Measurements from ENCODE around the gene ZNF652. TPM values are rescaled to one million over a fixed set of nuclear protein-coding genes. Genes with fewer than 3 reads are reported as not detected.

Gene ZNF652
- total RNA-seq, 5 donors from 2014 or later (not counting 1 experiment from before 2014, with no cell fraction given) = 51.0 to 61.0 (median 57.1) TPM

GRCh38 chr17:49388290-49388640, 26.2 kb upstream of the ZNF652 start:
- Histone ChIP-seq H3K27ac (ENCODE audit: low read length) (peak overlapping the region; percentile 72), H3K27me3 (replicated peaks in 1 of 2; ENCODE audit: control insufficient read depth in 2 of 2, extremely low read depth in 1 of 2, insufficient read depth in 2 of 2, low read length in 1 of 2) (no peaks in the 10 kb centered on the region), H3K4me3 (ENCODE audit: control insufficient read depth in 1 of 2, extremely low read depth in 1 of 2, low read length in 1 of 2) (peak overlapping the region; percentile 0 to 2), H3K9me3 (no peaks in the 10 kb centered on the region), H3K4me1 (ENCODE audit: control insufficient read depth in 1 of 2, extremely low read depth in 1 of 2, insufficient read depth in 2 of 2, low read length in 2 of 2) (peaks cover 32 to 50% of the 10 kb centered on the region in 2 experiments), H3K36me3 (ENCODE audit: control insufficient read depth in 2 of 2, extremely low read depth in 1 of 2, insufficient read depth in 1 of 2, low read length in 1 of 2) (no peaks in the 10 kb centered on the region)
- DNase-seq (peak in 27 of 35 experiments; percentile 12 to 70 (median 31)), ATAC-seq (replicated peaks in 1 of 4) (peak; percentile 80 to 93 (median 86))
- ChIA-PET POLR2A (interaction anchor here in 1 of 2 donors (0.6 to 0.9 kb wide), 2 partner anchors 26 to 49 kb away, joined by 3 to 7 read pairs; partner anchors contain the start of gene ZNF652), CTCF (interaction anchor here (0.8 to 1.8 kb wide), 6 partner anchors 11 to 73 kb away, joined by 3 to 7 read pairs (median 3); no protein-coding TSS in a partner anchor)
- no peaks in the 10 kb centered on the region for H3K27me3 Mint-ChIP-seq
- H3K4me3 Mint-ChIP-seq = peak overlapping the region; percentile 59 to 63 (median 62)
- H3K36me3 Mint-ChIP-seq = no peaks in the 10 kb centered on the region
- H3K9me3 Mint-ChIP-seq = no peaks in the 10 kb centered on the region
- WGBS (ENCODE audit: insufficient coverage) = 6% methylated on average over 2 of the region's 6 CpGs
- peaks cover 47 to 55% (median 52%) of the 10 kb centered on the region in 3 donors for H3K4me1 Mint-ChIP-seq
- H3K27ac Mint-ChIP-seq = peak overlapping the region; percentile 95 to 97

GRCh38 chr17:49387498-49388289, 25.6 kb upstream of the ZNF652 start:
- H3K27me3 ChIP-seq (replicated peaks in 1 of 2; ENCODE audit: control insufficient read depth in 2 of 2, extremely low read depth in 1 of 2, insufficient read depth in 2 of 2, low read length in 1 of 2) = no peaks in the 10 kb centered on the region
- H3K4me3 ChIP-seq (ENCODE audit: control insufficient read depth in 1 of 2, extremely low read depth in 1 of 2, low read length in 1 of 2) = peak overlapping the region; percentile 0 to 2
- ChIA-PET POLR2A (interaction anchor here (0.5 to 0.6 kb wide), 2 partner anchors 26 to 49 kb away, joined by 3 to 7 read pairs; no protein-coding TSS in a partner anchor), CTCF (interaction anchor here (0.9 to 1.8 kb wide), 5 partner anchors 11 to 72 kb away, joined by 3 to 7 read pairs (median 3); no protein-coding TSS in a partner anchor)
- no peaks in the 10 kb centered on the region for H3K36me3 ChIP-seq (ENCODE audit: control insufficient read depth in 2 of 2, extremely low read depth in 1 of 2, insufficient read depth in 1 of 2, low read length in 1 of 2)
- Mint-ChIP-seq H3K36me3 (no peaks in the 10 kb centered on the region), H3K4me1 (peaks cover 47 to 54% (median 52%) of the 10 kb centered on the region in 3 donors), H3K27ac (peak overlapping the region; percentile 95 to 97), H3K4me3 (peak overlapping the region; percentile 59 to 63 (median 62)), H3K27me3 (no peaks in the 10 kb centered on the region), H3K9me3 (no peaks in the 10 kb centered on the region)
- peaks cover 32 to 50% of the 10 kb centered on the region in 2 experiments for H3K4me1 ChIP-seq (ENCODE audit: control insufficient read depth in 1 of 2, extremely low read depth in 1 of 2, insufficient read depth in 2 of 2, low read length in 2 of 2)
- peak overlapping the region; percentile 72 for H3K27ac ChIP-seq (ENCODE audit: low read length)
- no peaks in the 10 kb centered on the region for H3K9me3 ChIP-seq
- ATAC-seq (replicated peaks in 1 of 4) = peak in 3 of 4 experiments; percentile 25 to 41 (median 27)
- DNase-seq = peak in 6 of 35 experiments; percentile 3 to 56 (median 16)
- WGBS (ENCODE audit: insufficient coverage) = 26% methylated on average over 6 of the region's 11 CpGs

- Mint-ChIP-seq H3K36me3 (no peaks in the 10 kb centered on the region), H3K9me3 (no peaks in the 10 kb centered on the region), H3K4me3 (no peak overlapping the region), H3K27ac (no peak overlapping the region), H3K4me1 (peaks cover 44 to 52% (median 49%) of the 10 kb centered on the region in 3 donors), H3K27me3 (no peaks in the 10 kb centered on the region)
- Histone ChIP-seq H3K36me3 (ENCODE audit: control insufficient read depth in 2 of 2, extremely low read depth in 1 of 2, insufficient read depth in 1 of 2, low read length in 1 of 2) (no peaks in the 10 kb centered on the region), H3K27ac (ENCODE audit: low read length) (no peak overlapping the region), H3K9me3 (no peaks in the 10 kb centered on the region), H3K4me3 (ENCODE audit: control insufficient read depth in 1 of 2, extremely low read depth in 1 of 2, low read length in 1 of 2) (no peak overlapping the region), H3K4me1 (ENCODE audit: control insufficient read depth in 1 of 2, extremely low read depth in 1 of 2, insufficient read depth in 2 of 2, low read length in 2 of 2) (peaks cover 32 to 44% of the 10 kb centered on the region in 2 experiments), H3K27me3 (replicated peaks in 1 of 2; ENCODE audit: control insufficient read depth in 2 of 2, extremely low read depth in 1 of 2, insufficient read depth in 2 of 2, low read length in 1 of 2) (no peaks in the 10 kb centered on the region)
- ChIA-PET POLR2A (no interaction called here), CTCF (no interaction called here)
- DNase-seq (no peak), ATAC-seq (replicated peaks in 1 of 4) (no peak)
- 96% methylated on average over 8 of the region's 10 CpGs for WGBS (ENCODE audit: insufficient coverage)
Observed at GRCh38 chr17:49386373-49386772, 24.3 kb upstream of the ZNF652 start.

GRCh38 chr17:49384951-49385350, 22.9 kb upstream of the ZNF652 start:
- no peaks in the 10 kb centered on the region for H3K36me3 ChIP-seq (ENCODE audit: control insufficient read depth in 2 of 2, extremely low read depth in 1 of 2, insufficient read depth in 1 of 2, low read length in 1 of 2)
- no peaks in the 10 kb centered on the region for H3K27me3 ChIP-seq (replicated peaks in 1 of 2; ENCODE audit: control insufficient read depth in 2 of 2, extremely low read depth in 1 of 2, insufficient read depth in 2 of 2, low read length in 1 of 2)
- Mint-ChIP-seq H3K4me3 (no peak overlapping the region), H3K27ac (no peak overlapping the region), H3K36me3 (peaks cover under 1% of the 10 kb centered on the region), H3K9me3 (no peaks in the 10 kb centered on the region), H3K4me1 (peaks cover 30 to 39% (median 35%) of the 10 kb centered on the region in 3 donors), H3K27me3 (no peaks in the 10 kb centered on the region)
- WGBS (ENCODE audit: insufficient coverage) = no CpG with 5 or more reads among the region's 4 CpGs
- H3K4me1 ChIP-seq (ENCODE audit: control insufficient read depth in 1 of 2, extremely low read depth in 1 of 2, insufficient read depth in 2 of 2, low read length in 2 of 2) = peaks cover 18 to 31% of the 10 kb centered on the region in 2 experiments
- CTCF ChIA-PET = no interaction called here
- ATAC-seq (replicated peaks in 1 of 4) (no peak), DNase-seq (no peak)
- H3K27ac ChIP-seq (ENCODE audit: low read length) = no peak overlapping the region
- POLR2A ChIA-PET = no interaction called here
- no peak overlapping the region for H3K4me3 ChIP-seq (ENCODE audit: control insufficient read depth in 1 of 2, extremely low read depth in 1 of 2, low read length in 1 of 2)
- no peaks in the 10 kb centered on the region for H3K9me3 ChIP-seq

GRCh38 chr17:49383060-49383459, 21.0 kb upstream of the ZNF652 start:
- Histone ChIP-seq H3K36me3 (ENCODE audit: control insufficient read depth in 2 of 2, extremely low read depth in 1 of 2, insufficient read depth in 1 of 2, low read length in 1 of 2) (no peaks in the 10 kb centered on the region), H3K4me1 (ENCODE audit: control insufficient read depth in 1 of 2, extremely low read depth in 1 of 2, insufficient read depth in 2 of 2, low read length in 2 of 2) (peaks cover 8 to 12% of the 10 kb centered on the region in 2 experiments), H3K9me3 (no peaks in the 10 kb centered on the region), H3K27ac (ENCODE audit: low read length) (no peak overlapping the region), H3K4me3 (ENCODE audit: control insufficient read depth in 1 of 2, extremely low read depth in 1 of 2, low read length in 1 of 2) (no peak overlapping the region), H3K27me3 (replicated peaks in 1 of 2; ENCODE audit: control insufficient read depth in 2 of 2, extremely low read depth in 1 of 2, insufficient read depth in 2 of 2, low read length in 1 of 2) (no peaks in the 10 kb centered on the region)
- H3K9me3 Mint-ChIP-seq = no peaks in the 10 kb centered on the region
- no peak for DNase-seq
- 98% methylated on average over 5 of the region's 10 CpGs for WGBS (ENCODE audit: insufficient coverage)
- ATAC-seq (replicated peaks in 1 of 4) = no peak
- H3K36me3 Mint-ChIP-seq = peaks cover 10% of the 10 kb centered on the region
- H3K4me1 Mint-ChIP-seq = peaks cover 13 to 22% (median 17%) of the 10 kb centered on the region in 3 donors
- ChIA-PET CTCF (no interaction called here), POLR2A (interaction anchor here in 1 of 2 donors (0.5 kb wide), 1 partner anchor 482 kb away, joined by 10 read pairs; no protein-coding TSS in a partner anchor)
- H3K27ac Mint-ChIP-seq = no peak overlapping the region
- no peak overlapping the region for H3K4me3 Mint-ChIP-seq
- H3K27me3 Mint-ChIP-seq = no peaks in the 10 kb centered on the region

- Mint-ChIP-seq H3K36me3 (peaks cover 10% of the 10 kb centered on the region), H3K27me3 (no peaks in the 10 kb centered on the region), H3K4me3 (no peak overlapping the region), H3K27ac (no peak overlapping the region), H3K4me1 (peaks cover 8 to 17% (median 12%) of the 10 kb centered on the region in 3 donors), H3K9me3 (no peaks in the 10 kb centered on the region)
- Histone ChIP-seq H3K4me3 (ENCODE audit: control insufficient read depth in 1 of 2, extremely low read depth in 1 of 2, low read length in 1 of 2) (no peak overlapping the region), H3K27me3 (replicated peaks in 1 of 2; ENCODE audit: control insufficient read depth in 2 of 2, extremely low read depth in 1 of 2, insufficient read depth in 2 of 2, low read length in 1 of 2) (no peaks in the 10 kb centered on the region), H3K9me3 (no peaks in the 10 kb centered on the region), H3K4me1 (ENCODE audit: control insufficient read depth in 1 of 2, extremely low read depth in 1 of 2, insufficient read depth in 2 of 2, low read length in 2 of 2) (peaks cover 3 to 7% of the 10 kb centered on the region in 2 experiments), H3K27ac (ENCODE audit: low read length) (no peak overlapping the region), H3K36me3 (ENCODE audit: control insufficient read depth in 2 of 2, extremely low read depth in 1 of 2, insufficient read depth in 1 of 2, low read length in 1 of 2) (no peaks in the 10 kb centered on the region)
- ATAC-seq (replicated peaks in 1 of 4) = no peak
- 88% methylated on average over 3 of the region's 7 CpGs for WGBS (ENCODE audit: insufficient coverage)
- CTCF ChIA-PET = no interaction called here
- DNase-seq = no peak
- POLR2A ChIA-PET = interaction anchor here in 1 of 2 donors (0.5 kb wide), 1 partner anchor 482 kb away, joined by 10 read pairs; no protein-coding TSS in a partner anchor
Observed at GRCh38 chr17:49382556-49382955, 20.5 kb upstream of the ZNF652 start.

Measured in T-cell (primary cell).